Nephron progenitor cell (in vitro differentiated cells): Measurements from ENCODE around the gene ZFR2.

Experiments used
- DNase-seq: peaks from one replicate; pipeline ENCODE4 v3.0.0; 2021
- H3K27ac Mint-ChIP-seq: 2 replicates; pipeline ENCODE4 v1.8.0; 2021; ENCODE audit warnings: mild to moderate bottlenecking, moderate library complexity, mixed read lengths
- H3K27me3 Mint-ChIP-seq: 2 replicates; pipeline ENCODE4 v1.8.0; 2021; ENCODE audit warnings: mild to moderate bottlenecking, low read depth, mixed read lengths; ENCODE audit not compliant: poor library complexity
- H3K36me3 Mint-ChIP-seq: 2 replicates; pipeline ENCODE4 v1.8.0; 2021; ENCODE audit warnings: low read depth, mixed read lengths
- H3K4me1 Mint-ChIP-seq: 2 replicates; pipeline ENCODE4 v1.8.0; 2021; ENCODE audit warnings: mixed read lengths
- H3K4me3 Mint-ChIP-seq: 2 replicates; pipeline ENCODE4 v1.8.0; 2021; ENCODE audit warnings: mild to moderate bottlenecking, moderate library complexity, mixed read lengths
- H3K9me3 Mint-ChIP-seq: 2 replicates; pipeline ENCODE4 v1.8.0; 2021; ENCODE audit warnings: mild to moderate bottlenecking, moderate library complexity, mixed read lengths
- CTCF ChIP-seq: fragments of 200-600 bp; sonication (generic); IDR thresholded peaks from 2 replicates; pipeline ENCODE4 v1.5.0; 2021; ENCODE audit warnings: antibody characterized with exemption

Gene ZFR2

GRCh38 chr19:3793799-3794198, 75.0 kb downstream of the ZFR2 start:
- no peak for DNase-seq
- no peak for TF ChIP-seq CTCF
- no peak overlapping the region for H3K27ac Mint-ChIP-seq
- H3K9me3 Mint-ChIP-seq = peaks cover 28% of the 10 kb centered on the region
- no peaks in the 10 kb centered on the region for H3K36me3 Mint-ChIP-seq
- peaks cover 61% of the 10 kb centered on the region for H3K27me3 Mint-ChIP-seq
- H3K4me3 Mint-ChIP-seq = no peak overlapping the region
- H3K4me1 Mint-ChIP-seq = no peaks in the 10 kb centered on the region

GRCh38 chr19:3792114-3792513, 76.7 kb downstream of the ZFR2 start:
- no peaks in the 10 kb centered on the region for H3K36me3 Mint-ChIP-seq
- H3K27me3 Mint-ChIP-seq = peaks cover 69% of the 10 kb centered on the region
- no peak for DNase-seq
- H3K27ac Mint-ChIP-seq = no peak overlapping the region
- H3K4me3 Mint-ChIP-seq = no peak overlapping the region
- no peaks in the 10 kb centered on the region for H3K4me1 Mint-ChIP-seq
- peaks cover 21% of the 10 kb centered on the region for H3K9me3 Mint-ChIP-seq
- no peak for TF ChIP-seq CTCF

- H3K36me3 Mint-ChIP-seq = no peaks in the 10 kb centered on the region
- H3K9me3 Mint-ChIP-seq = peaks cover 10% of the 10 kb centered on the region
- TF ChIP-seq CTCF = no peak
- H3K27me3 Mint-ChIP-seq = peaks cover 74% of the 10 kb centered on the region
- H3K27ac Mint-ChIP-seq = no peak overlapping the region
- H3K4me1 Mint-ChIP-seq = no peaks in the 10 kb centered on the region
- no peak overlapping the region for H3K4me3 Mint-ChIP-seq
- DNase-seq = no peak
These were observed 77.9 kb downstream of the ZFR2 start for GRCh38 chr19:3790941-3791340.

DNA sequence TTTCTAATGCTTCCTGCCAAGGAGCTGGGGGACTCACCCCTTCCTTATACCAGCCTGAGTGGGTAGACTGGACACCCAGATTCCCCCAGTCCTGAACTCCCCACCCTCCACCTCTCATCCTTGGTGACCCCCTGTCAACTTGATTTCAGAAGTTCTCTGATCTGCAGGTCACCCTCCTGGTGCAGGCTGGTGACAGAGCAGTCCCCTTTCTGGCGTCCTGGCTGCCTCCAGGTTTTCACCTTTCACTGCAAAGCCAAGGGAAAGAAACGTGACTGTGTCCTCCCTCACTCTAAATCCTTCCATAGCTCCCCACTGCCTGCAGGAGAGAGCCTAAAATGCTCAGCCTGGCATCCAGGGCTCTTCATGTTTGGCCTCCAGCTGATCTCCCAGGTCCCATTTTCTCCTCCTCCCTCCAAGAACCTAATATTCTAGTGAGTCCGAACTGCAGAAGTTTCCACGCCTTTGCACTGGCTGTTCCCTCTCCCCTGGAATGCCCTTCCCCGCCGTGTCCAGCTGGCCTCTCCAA, 78.6 kb downstream of the ZFR2 start:
- Mint-ChIP-seq H3K9me3 (peaks cover 10% of the 10 kb centered on the region), H3K27ac (no peak overlapping the region), H3K4me1 (no peaks in the 10 kb centered on the region), H3K36me3 (no peaks in the 10 kb centered on the region), H3K27me3 (peaks cover 78% of the 10 kb centered on the region), H3K4me3 (no peak overlapping the region)
- no peak for DNase-seq
- no peak for TF ChIP-seq CTCF

GRCh38 chr19:3788996-3789778, 79.7 kb downstream of the ZFR2 start:
- H3K27ac Mint-ChIP-seq = no peak overlapping the region
- TF ChIP-seq CTCF = no peak
- H3K27me3 Mint-ChIP-seq = peaks cover 82% of the 10 kb centered on the region
- DNase-seq = no peak
- H3K36me3 Mint-ChIP-seq = no peaks in the 10 kb centered on the region
- peaks cover 10% of the 10 kb centered on the region for H3K9me3 Mint-ChIP-seq
- no peaks in the 10 kb centered on the region for H3K4me1 Mint-ChIP-seq
- H3K4me3 Mint-ChIP-seq = no peak overlapping the region
